HUES64 (cell line): ENCODE results near the gene ZFHX2.
A peak's percentile ranks its signal among the peaks of the same experiment; 100 is the strongest.

Source experiments
- H3K27ac ChIP-seq: 2 replicates; pipeline ENCODE4 v1.7.0; 2013; ENCODE audit warnings: low read depth, low read length, inconsistent platforms
- H3K27me3 ChIP-seq: 2 replicates; pipeline ENCODE4 v1.6.1; 2013; ENCODE audit warnings: mild to moderate bottlenecking, low read length; ENCODE audit not compliant: insufficient read depth
- H3K36me3 ChIP-seq: 2 replicates; pipeline ENCODE4 v1.6.1; 2013; ENCODE audit warnings: mild to moderate bottlenecking, low read length; ENCODE audit not compliant: insufficient read depth
- H3K4me1 ChIP-seq: 2 replicates; pipeline ENCODE4 v1.6.1; 2013; ENCODE audit warnings: mild to moderate bottlenecking, low read length, moderate library complexity; ENCODE audit not compliant: insufficient read depth
- H3K4me3 ChIP-seq: 2 replicates; pipeline ENCODE4 v1.5.1; 2013; ENCODE audit warnings: mild to moderate bottlenecking, low read length, moderate library complexity
- H3K9ac ChIP-seq: 2 replicates; pipeline ENCODE4 v1.6.1; 2013; ENCODE audit warnings: mild to moderate bottlenecking, low read depth, low read length
- H3K9me3 ChIP-seq: 2 replicates; pipeline ENCODE4 v1.6.1; 2013; ENCODE audit warnings: low read depth, low read length; ENCODE audit not compliant: insufficient read depth
- WGBS: fragments of 150-250, 120-280 bp; methylation state at CpG from one replicate; pipeline ENCODE4 v1.1.7; 2013; ENCODE audit warnings: missing lambda C conversion rate; 5-methylcytosine and 5-hydroxymethylcytosine counted together

Gene ZFHX2

GRCh38 chr14:23564876-23565275, 13.3 kb upstream of the ZFHX2 start:
- Histone ChIP-seq H3K9ac (no peak overlapping the region), H3K27me3 (no peaks in the 10 kb centered on the region), H3K9me3 (no peaks in the 10 kb centered on the region), H3K4me1 (peaks cover 23% of the 10 kb centered on the region), H3K4me3 (no peak overlapping the region), H3K27ac (no peak overlapping the region), H3K36me3 (peaks cover 59% of the 10 kb centered on the region)
- 94% methylated on average over 6 of the region's 7 CpGs for WGBS

- no peaks in the 10 kb centered on the region for H3K27me3 ChIP-seq
- no peak overlapping the region for H3K9ac ChIP-seq
- H3K36me3 ChIP-seq: peaks cover 64% of the 10 kb centered on the region
- no peak overlapping the region for H3K4me3 ChIP-seq
- peaks cover 19% of the 10 kb centered on the region for H3K4me1 ChIP-seq
- 92% methylated on average over 13 of the region's 13 CpGs for WGBS
- no peak overlapping the region for H3K27ac ChIP-seq
- no peaks in the 10 kb centered on the region for H3K9me3 ChIP-seq
These were observed 12.7 kb upstream of the ZFHX2 start for GRCh38 chr14:23564181-23564812.

- no peak overlapping the region for H3K27ac ChIP-seq
- WGBS: 95% methylated on average over 14 of the region's 14 CpGs
- H3K36me3 ChIP-seq: peaks cover 71% of the 10 kb centered on the region
- no peaks in the 10 kb centered on the region for H3K9me3 ChIP-seq
- H3K4me3 ChIP-seq: no peak overlapping the region
- H3K4me1 ChIP-seq: peaks cover 13% of the 10 kb centered on the region
- H3K9ac ChIP-seq: no peak overlapping the region
- H3K27me3 ChIP-seq: no peaks in the 10 kb centered on the region
These were observed 12.1 kb upstream of the ZFHX2 start for GRCh38 chr14:23563473-23564180.

- Histone ChIP-seq H3K36me3 (peaks cover 78% of the 10 kb centered on the region), H3K9me3 (no peaks in the 10 kb centered on the region)
These were observed 11.4 kb upstream of the ZFHX2 start for GRCh38 chr14:23562822-23563472.

GRCh38 chr14:23561873-23562821, 10.6 kb upstream of the ZFHX2 start:
- Histone ChIP-seq H3K9ac (no peak overlapping the region), H3K36me3 (peaks cover 79% of the 10 kb centered on the region), H3K4me1 (peaks cover 10% of the 10 kb centered on the region), H3K9me3 (no peaks in the 10 kb centered on the region), H3K27me3 (no peaks in the 10 kb centered on the region), H3K4me3 (no peak overlapping the region), H3K27ac (no peak overlapping the region)
- WGBS: 93% methylated on average over 14 of the region's 15 CpGs

More at GRCh38 chr14:23562822-23563472, 11.4 kb upstream of the ZFHX2 start:
- no peak overlapping the region for H3K9ac ChIP-seq
- peaks cover 7% of the 10 kb centered on the region for H3K4me1 ChIP-seq
- no peak overlapping the region for H3K27ac ChIP-seq
- no peak overlapping the region for H3K4me3 ChIP-seq
- WGBS: 98% methylated on average over 2 of the region's 2 CpGs
- no peaks in the 10 kb centered on the region for H3K27me3 ChIP-seq

GRCh38 chr14:23561259-23561658, 9.7 kb upstream of the ZFHX2 start:
- Histone ChIP-seq H3K36me3 (peaks cover 79% of the 10 kb centered on the region), H3K27me3 (no peaks in the 10 kb centered on the region), H3K9ac (no peak overlapping the region), H3K4me1 (peaks cover 5% of the 10 kb centered on the region), H3K4me3 (no peak overlapping the region), H3K27ac (no peak overlapping the region), H3K9me3 (no peaks in the 10 kb centered on the region)
- 94% methylated on average over 2 of the region's 2 CpGs for WGBS

- H3K9ac ChIP-seq: no peak overlapping the region
- H3K27me3 ChIP-seq: no peaks in the 10 kb centered on the region
- peaks cover 9% of the 10 kb centered on the region for H3K4me1 ChIP-seq
- no peak overlapping the region for H3K4me3 ChIP-seq
- H3K27ac ChIP-seq: no peak overlapping the region; the same call in 1 of the 2 replicates
- no peaks in the 10 kb centered on the region for H3K9me3 ChIP-seq
- H3K36me3 ChIP-seq: peaks cover 68% of the 10 kb centered on the region
- WGBS: 85% methylated on average over 3 of the region's 3 CpGs
These were observed 8.5 kb upstream of the ZFHX2 start for GRCh38 chr14:23559926-23560520.

- Histone ChIP-seq H3K36me3 (peaks cover 61% of the 10 kb centered on the region), H3K9me3 (no peaks in the 10 kb centered on the region), H3K4me1 (peaks cover 9% of the 10 kb centered on the region), H3K27me3 (no peaks in the 10 kb centered on the region), H3K4me3 (no peak overlapping the region), H3K9ac (no peak overlapping the region), H3K27ac (peak overlapping the region; percentile 82)
- 80% methylated on average over 21 of the region's 21 CpGs for WGBS
These were observed 7.7 kb upstream of the ZFHX2 start for GRCh38 chr14:23559010-23559925.

- 91% methylated on average over 10 of the region's 10 CpGs for WGBS
- no peak overlapping the region for H3K4me3 ChIP-seq
- peaks cover 9% of the 10 kb centered on the region for H3K4me1 ChIP-seq
- peaks cover 53% of the 10 kb centered on the region for H3K36me3 ChIP-seq
- H3K9me3 ChIP-seq: no peaks in the 10 kb centered on the region
- peak overlapping the region; percentile 82 for H3K27ac ChIP-seq
- H3K27me3 ChIP-seq: no peaks in the 10 kb centered on the region
- no peak overlapping the region for H3K9ac ChIP-seq
These were observed 6.9 kb upstream of the ZFHX2 start for GRCh38 chr14:23558346-23559009.
